Activated CD8-positive, alpha-beta memory T cell treated with anti-CD3 and anti-CD28 coated beads, Interleukin-2, amount 50 U/mL, for 24 hours (primary cell): ENCODE results near the gene YIPF1.

Source experiments
- DNase-seq: peaks from one replicate; pipeline ENCODE4 v3.0.0-alpha.2; 2020; ENCODE audit errors: extremely low read depth

YIPF1 gene

DNA sequence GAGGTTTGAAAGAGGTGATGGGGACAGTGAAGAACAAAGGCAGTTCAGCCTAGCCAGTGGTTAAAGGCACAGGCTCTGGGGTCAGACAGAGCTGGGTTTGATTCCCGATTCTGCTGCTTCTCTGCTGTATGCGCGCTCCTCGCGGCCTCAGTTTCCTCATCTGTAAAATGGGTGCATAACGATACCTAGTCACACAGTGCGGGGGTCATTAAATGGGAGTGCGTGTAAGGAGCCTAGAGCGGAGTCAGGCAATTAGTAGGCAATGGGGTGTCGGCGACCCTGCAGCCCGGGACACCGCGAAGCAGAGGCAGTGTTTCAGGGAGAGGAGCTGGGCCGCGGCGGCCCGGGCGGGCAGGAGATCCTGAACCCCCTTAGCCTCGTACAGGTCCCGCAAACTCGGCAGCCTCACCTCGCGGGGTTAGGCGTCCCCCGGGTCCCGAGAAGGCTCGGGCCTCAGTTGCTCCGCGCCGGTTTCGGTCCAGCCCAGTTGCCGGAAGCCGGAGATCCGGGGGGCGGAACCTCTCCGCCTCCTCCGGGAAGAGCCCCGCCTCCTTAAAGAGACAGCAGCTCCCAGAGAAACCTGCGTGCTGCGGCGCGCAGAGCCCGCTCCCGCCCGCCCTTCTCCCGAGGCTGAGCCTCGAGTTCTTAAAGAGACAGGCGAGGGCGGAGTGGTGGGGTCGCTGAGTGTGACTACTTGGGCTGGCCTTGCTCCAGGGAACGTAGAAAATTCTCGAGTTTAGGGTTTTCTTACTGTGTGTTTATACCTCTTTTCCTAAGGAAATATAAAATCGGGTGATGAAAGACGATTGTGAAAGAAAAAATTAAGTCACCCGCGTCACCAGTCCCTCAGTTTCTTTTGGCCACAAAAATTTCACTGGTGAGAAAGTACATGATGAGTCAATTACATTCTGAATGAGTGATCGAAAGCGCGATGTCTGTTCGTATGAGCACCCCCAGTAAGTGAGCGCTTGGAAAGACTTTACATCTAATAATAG, at the start of gene YIPF1:
Gene YIPF1 (minus strand): TSS at position 494 of the 995 bp plus-strand sequence. CDS start 860 bp downstream, outside the sequence.
- peak; percentile 66 for DNase-seq

DNA sequence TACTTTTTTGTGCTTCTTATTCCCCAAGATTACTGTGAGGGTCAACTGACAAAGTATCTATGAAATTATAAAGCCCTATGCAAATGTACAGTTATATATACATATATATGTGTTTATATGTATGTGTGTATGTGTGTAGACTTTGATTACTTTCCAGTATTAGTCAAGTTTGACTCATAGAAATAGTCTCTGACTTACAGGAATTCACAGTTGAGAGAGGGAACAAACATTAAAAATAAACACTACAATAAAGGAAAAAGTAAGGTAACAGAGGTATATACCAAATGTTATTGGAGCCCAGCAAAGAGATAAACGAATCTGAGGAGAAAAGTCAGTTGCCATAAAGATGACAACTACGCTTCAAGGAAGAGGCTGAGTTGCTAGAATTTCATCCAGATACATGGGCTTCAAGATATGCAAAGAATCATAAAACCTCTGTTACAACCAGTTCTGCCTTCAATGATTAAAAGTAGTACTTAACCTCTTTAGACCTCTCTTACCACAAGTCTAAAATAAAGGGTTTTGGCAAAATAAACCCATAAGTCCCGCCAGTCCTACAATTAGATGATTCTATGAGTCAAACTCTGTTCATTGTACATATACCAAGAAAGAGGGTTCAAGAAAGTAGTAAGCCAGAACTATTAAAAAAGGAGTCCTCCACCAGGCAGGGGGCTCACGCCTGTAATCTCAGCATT, 48.7 kb upstream of the YIPF1 start:
- no peak for DNase-seq

DNA sequence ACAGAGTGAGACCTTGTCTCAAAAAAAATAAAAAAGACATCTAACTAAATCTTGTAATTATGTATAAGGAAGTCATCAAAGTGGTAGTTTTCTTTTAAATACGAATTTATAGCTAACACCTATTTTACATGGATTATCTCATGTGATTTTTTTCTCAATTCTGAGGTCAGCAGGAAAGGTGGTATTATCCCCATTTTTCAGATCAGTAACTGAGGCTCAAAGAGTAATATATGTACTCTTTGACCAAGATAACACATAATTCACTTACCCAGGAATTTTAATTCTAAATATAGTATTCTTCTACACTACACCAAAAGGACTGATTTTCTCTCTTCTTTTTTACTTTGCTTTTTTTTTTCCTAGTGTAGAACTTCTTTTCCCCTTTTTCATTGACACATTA, 46.8 kb upstream of the YIPF1 start:
- DNase-seq, result no peak

DNA sequence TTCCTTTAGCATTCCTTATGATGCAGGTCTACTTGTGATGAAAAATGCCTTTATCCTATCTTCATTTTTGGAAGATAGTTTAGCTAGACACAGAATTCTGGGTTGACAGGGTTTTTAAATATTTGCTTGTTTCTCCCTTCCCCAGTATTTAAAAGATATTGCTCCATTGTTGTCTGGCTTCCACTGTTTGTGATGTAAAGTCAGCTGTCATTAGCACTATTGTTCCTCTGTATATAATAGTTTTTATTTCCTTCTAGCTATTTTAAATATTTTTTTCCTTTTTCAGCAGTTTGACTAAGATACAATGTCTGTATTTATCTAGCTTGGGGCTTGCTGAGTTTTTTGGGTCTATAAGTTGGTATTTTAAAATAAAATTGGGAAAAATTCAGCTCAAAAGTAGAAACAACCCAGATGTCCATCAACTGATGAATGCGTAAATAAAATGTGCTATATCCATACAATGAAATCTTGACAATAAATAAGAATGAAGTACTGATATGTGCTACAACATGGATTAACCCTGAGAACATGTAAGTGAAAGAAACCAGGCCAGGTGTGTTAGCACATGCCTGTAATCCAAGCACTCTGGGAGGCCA, 44.7 kb upstream of the YIPF1 start:
- no peak for DNase-seq

DNA sequence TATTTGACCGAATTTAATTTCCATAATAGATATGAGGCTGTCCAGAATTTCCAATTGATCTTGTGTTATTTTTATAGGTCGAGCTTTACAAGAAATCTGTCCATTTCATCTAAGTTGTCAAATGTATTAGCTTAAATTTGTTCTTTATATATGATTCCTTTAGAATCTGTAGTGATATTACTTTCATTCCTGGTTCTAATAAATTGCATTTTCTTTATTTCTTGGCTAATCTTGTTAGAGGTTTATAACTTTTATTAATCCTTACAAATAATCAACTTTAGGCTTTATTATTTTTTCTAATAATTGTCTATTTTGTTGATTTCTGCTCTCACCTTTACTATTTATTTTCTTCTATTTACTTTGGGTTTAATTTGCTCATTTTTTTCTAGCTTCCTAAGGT, 41.9 kb upstream of the YIPF1 start:
- DNase-seq, result no peak

DNA sequence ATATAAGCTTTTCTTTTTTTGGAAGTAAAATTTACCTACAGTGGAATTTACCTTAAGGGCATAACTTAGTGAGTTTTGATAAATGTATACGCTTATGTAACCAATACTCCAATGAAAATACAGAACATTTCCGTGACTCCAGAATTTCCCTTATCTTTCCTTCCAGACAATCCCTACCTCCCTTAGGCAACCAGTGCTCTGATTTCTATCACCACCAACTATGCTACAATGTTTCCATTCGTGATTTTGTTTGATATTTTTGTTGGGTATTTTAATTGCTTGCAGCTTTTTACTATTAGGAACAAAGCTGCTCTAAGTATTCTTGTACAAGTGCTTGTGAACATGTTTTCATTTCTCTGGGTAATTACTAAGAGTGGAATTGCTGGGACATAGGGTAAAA, 41.3 kb upstream of the YIPF1 start:
- no peak for DNase-seq

DNA sequence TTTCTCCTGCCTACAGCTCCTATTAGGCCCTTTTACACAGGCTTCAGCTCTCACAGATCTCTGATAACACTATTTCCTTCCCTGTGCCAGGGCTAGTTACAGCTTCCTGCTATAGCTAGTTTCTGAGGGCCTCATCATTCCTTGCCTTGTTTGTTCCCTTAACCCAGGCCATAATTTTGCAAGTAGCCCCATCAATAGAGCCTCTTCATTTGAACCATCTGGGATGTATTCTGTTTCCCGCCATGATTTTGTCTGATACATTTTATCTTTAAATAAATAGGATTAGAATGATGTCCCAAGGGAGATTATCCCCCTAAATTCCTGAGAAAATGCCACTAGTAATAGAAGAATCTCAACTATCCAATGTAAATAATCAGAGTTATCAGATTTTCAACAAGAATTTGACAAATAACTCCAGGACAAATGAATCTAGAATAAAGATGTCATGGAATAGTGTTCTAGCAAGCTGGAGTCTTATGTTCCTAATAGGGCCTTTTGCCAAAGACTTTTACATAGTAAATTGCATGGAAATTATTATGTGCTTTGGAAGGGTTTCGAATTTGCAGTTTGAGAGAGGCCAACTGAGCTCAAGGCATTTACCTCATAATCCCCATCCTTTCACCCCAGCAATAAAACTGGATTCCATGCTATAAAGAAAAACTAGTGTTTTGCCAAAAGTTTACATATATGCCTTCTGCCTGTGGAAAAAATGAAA, 39.8 kb upstream of the YIPF1 start:
- DNase-seq, result no peak

DNA sequence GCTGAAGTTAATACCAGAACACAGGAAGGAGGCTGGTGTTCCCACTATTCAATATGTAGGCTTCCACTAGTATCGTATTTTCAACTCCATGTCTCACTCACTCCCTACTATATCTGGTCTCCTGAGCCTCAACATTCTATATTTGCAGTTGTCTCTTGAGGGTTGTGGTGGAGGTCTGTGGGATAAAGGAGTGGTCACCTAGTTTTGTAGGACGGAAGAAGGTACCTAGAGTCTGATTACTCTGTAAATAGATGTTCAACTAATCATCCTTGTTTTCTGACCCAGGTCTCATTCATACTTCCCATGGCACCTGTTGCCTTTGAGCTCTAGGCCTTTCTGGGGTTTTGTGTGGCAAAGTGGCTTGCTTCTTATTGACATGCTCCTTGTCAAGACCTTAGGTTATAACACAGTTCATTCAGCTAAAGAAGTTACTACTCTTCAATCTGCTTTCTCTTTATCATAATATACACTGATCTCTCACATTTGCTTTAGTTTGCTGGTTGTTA, 37.8 kb upstream of the YIPF1 start:
- no peak for DNase-seq

DNA sequence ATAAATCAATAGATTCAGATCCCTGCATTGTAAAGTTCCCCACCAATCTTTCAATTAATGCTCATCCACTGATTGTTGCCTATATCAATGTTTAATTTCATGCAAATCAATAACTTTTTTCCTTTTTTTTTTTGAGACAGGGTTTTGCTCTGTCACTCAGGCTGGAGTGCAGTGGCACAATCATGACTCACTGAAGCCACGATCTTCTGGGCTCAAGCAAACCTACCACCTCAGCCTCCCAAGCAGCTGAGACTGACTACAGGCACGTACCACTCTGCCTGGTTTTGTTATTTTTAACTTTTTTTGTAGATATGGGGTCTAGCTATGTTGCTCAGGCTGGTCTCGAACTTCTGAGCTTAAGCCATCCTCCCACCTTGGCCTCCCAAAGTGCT, 30.1 kb upstream of the YIPF1 start:
- no peak for DNase-seq

DNA sequence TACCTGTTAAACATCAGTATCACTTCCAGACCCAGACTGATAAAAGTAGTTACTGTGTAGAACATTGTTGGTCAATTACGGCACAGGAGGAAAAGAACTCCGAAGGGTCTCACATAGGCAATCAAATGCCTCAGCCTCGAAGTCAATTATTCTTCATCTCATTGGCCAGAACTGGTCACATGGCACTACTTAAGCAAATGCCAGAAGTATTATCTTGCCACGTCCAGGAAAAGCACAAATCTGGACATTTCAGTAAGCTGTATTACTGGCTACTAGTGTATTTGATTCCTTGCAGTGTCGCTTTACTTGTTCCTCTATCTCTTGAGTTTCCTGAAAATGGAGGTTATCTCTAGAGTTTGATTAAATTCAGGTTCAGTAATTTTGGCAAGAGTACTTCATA, 28.7 kb upstream of the YIPF1 start:
- DNase-seq, result no peak

DNA sequence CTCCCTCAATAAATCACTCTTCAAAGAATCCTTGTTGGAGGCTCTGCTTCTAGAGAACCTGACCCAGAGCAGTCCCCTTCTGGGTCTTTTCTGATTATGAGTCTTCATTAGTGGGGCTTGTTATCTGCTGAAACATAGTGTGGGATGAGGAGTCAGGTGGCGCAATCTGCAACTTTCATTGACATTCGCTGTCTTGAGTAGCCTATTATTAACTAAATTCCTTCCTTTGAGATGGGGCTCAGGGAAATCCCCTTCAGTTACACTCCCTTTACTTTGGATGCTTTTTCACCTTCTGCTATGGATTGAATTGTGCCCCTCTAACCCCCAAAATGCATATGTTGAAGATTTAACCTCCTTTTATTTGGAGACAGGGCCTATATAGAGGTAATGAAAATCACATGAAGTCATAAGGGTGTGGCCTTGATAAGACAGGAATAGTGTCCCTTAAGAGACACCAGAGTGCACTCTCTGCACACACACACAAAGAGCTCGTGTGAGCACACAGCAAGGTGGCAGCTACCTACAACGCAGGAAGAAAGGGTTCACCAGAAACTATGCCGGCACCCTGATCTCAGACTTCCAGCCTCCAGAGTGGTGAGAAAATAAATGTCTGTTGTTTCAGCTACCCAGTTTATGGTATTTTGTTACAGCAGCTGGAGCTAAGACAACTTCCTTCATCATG, 23.9 kb upstream of the YIPF1 start:
- no peak for DNase-seq

DNA sequence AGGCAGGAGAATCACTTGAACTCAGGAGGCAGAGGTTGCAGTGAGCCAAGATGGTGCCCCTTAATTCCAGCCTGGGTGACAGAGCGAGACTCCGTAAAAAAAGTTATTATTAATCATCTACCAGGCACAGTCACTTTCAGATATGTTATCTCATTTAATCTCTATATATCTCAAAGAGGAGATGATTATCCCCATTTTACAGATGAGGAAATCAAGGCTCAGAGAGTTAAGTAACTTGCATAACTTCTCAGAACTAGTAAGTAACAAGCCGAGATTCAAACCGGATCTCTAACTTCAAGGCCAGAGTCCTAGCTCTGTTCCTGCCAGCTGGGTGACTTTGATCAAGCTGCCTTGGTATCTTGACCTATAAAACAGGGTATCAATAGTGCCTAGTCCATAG, 21.8 kb upstream of the YIPF1 start:
- DNase-seq, result no peak

DNA sequence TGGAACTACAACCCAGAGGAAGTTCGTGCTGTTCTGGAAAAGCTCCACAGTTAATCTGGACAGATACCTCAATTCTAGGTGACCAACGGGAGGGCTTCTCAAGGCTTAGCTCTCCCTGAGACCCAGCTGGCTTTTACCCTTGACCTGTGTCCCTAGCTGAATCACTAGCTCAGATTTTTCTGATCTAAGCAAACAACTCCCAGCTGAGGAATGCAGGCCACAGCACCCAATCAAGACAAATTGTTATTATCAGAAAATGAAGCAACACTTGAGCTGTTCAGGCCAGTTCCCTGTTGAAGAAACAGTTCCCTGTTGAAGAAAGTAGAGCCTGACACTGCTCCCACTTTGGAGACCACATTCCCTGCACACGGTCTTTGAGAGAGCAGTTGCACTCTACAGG, 20.3 kb upstream of the YIPF1 start:
- no peak for DNase-seq

DNA sequence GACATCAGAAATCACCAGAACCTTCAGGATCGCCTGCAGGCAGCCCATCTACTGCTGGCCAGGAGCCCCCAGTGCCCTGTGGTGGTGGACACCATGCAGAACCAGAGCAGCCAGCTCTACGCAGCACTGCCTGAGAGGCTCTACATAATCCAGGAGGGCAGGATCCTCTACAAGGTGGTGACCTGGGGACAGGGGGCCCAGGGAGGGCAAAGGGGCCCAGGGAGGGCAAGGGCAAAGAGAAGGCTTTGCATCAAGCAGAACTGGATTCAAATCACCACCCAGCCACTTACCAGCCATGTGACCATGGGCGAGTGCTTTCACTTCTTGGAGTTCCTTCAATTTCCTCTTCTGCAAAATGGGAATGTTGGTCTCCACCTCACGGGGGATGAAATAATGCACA, 16.5 kb upstream of the YIPF1 start:
- no peak for DNase-seq

DNA sequence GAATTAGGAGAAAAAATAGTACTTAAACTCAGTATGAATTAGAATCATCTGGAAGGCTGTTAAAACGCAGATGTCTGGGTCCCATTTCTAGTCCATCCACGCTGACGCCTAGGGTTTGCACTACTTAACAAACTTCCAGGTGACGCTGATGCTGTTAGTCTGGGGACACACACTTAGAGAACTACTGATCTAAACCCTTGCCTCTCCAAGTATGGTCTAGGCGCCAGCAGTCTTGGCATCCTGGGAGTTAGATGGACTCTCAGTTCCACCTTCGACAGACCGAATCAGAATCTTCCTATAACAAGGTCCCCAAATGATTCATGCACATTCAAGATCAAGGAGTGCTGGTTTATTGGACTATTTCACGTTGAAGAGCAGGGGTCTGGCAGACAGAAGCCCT, 15.9 kb upstream of the YIPF1 start:
- DNase-seq, result no peak

DNA sequence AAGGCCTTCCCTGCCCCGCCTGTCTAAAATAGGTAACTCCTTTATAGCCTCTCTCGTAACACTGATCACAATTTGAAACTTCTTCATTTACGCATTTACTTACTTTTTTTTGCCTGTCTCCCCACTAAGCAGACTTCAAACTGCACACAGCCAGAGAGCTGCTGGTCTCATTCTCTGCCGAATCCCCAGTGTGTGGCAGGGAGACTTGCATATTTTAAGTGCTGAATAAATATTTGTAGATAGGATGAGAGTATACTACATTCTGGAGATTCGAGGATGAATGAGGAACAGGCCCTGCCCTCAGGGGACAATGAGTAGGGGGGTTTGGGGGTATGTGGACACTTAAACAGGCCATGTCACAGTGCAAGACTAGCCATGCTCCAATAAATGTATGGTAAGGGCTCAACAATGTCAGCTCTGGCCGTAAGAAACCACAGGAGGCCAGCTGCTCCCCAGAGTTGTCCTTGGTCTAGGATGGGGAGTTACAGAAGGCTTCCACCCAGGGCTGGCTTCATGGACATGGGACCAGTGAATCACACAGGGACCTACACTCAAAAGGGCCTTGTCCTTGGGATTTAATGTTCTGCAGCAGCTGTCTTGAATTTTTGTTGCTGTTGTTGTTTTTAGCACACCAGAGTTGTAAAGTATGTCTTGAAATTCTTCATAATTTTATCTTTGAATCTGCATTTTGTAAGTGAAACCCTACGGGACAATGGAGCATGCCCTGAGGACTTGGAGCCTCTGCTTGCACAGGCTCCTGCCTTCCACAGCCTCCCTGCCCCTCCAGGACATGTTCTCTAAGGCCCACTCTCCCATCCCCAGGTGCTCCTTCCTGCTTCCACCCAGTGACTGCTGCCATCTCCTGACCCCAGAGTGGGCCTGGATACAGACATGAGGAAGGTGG, 12.9 kb upstream of the YIPF1 start:
- DNase-seq, result no peak

DNA sequence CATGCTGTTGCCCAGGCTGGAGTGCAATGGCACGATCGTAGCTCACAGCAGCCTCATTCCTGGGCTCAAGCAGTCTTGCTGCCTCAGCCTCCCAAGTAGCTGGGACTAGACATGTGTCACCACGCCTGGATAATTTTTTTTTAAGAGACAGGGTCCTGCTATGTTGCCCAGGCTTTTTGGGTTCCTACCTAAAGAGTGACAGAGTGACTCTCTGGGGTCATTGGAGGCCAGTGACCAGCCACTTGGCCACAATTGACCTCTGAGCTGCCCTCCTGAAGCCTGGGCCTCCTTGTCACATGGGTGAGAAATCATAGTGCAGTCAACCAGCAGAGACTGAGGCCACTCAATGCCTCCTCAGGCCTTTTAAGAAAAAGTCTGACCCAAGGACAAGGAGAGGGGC, 10.1 kb upstream of the YIPF1 start:
- no peak for DNase-seq

DNA sequence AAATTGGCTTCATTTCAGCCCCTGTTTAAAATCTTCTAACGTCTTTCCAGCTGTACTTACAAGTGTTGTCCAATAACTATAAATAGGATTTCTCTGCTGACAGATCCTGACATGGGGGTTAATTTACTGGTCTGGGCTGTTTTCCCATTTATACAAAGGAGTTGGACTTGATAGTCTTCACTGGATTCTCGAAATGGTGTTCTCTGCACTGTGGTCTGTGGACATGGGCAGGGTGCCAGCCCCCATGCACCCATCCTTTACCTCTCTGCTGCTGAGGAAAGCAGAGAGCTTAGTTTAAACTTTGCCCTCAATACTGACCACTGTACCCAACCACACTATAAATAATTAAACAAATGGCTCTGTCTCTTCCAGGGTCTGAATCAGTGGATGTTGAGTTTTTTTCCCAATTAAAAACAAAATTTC, 9.6 kb upstream of the YIPF1 start:
- DNase-seq, result no peak

DNA sequence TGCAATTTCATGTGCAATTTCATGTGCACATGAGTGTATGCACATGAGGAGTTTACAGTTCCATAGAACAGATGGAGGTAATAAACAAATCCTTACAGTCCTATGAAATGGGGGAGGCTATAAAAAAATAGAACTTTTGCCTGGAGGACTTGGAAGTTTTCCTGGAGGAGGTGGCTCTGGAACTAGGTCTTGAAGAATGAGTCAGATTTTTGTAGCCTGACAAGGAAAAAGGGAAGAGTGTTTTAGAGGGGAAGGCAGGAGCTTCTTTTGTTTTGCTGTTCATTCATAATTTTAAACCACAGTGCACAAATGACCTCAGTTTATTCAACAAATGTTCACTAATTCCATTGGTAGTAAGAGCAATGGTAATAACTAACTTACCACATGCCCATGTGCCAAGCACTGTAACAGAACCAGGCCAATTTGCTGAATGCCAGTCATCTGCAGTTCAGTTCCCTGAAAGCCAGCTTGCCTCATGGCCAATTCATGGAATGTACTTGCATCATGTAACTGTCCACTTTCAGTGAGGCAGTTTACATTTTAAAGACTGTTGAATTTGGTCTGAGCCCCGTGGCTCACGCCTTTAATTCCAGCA, 7.1 kb upstream of the YIPF1 start:
- DNase-seq, result no peak

DNA sequence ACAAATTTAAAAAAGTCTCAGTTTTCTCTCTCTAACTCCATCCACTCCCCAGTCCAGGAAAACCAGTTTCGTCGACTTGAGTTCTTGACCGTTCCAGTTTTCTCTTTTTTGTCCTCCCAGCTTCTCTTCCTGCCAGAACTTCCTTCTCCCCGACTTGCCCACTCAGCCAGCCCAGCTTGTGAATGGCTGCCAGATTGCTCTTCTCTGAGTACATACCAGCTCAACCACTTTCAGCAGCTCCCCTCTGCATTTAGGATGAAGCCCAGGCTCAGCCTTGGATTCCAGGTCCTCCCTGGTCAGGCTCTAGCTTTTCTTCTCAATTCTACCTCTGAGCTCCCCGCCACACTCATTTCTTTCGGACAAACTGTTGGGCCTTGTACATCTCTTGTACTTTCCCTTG, 5.8 kb upstream of the YIPF1 start:
- no peak for DNase-seq
